Gastroesophageal sphincter (tissue), 4 donors: ENCODE results near the gene GALNTL6. TPM values are rescaled to one million over a fixed set of nuclear protein-coding genes. Genes with fewer than 3 reads are reported as not detected.

Experiments used
- ATAC-seq: fragments of 150-250 bp; one replicate; pipeline ENCODE4 v1.9.1; 2016; ENCODE audit warnings: mild to moderate bottlenecking, moderate library complexity
- H3K27ac ChIP-seq, 4 donors: fragments of 200-600 bp; sonication (generic) in 3 of 4; 1 replicate in 3 of 4; 2 replicates in 1 of 4; pipeline ENCODE4 v1.5.1; 2016 to 2019
- H3K27me3 ChIP-seq: fragments of 200-600 bp; sonication (generic); one replicate; pipeline ENCODE4 v1.5.1; 2019
- H3K36me3 ChIP-seq, 2 donors: fragments of 200-600 bp; sonication (generic); one replicate each; pipeline ENCODE4 v1.5.1; 2019; ENCODE audit warnings: control low read depth in 1 of 2
- H3K4me1 ChIP-seq, 3 donors: fragments of 200-600 bp; sonication (generic); 1 replicate in 2 of 3; 2 replicates in 1 of 3; pipeline ENCODE4 v1.5.1; 2016 to 2019; ENCODE audit warnings: control low read depth in 2 of 3
- H3K4me3 ChIP-seq, 2 donors: fragments of 200-600 bp; sonication (generic); one replicate each; pipeline ENCODE4 v1.5.1; 2019; ENCODE audit warnings: mild to moderate bottlenecking in 1 of 2, moderate library complexity in 1 of 2
- H3K9me3 ChIP-seq, 3 donors: fragments of 200-600 bp; sonication (generic); one replicate each; pipeline ENCODE4 v1.5.1; 2017 to 2019; ENCODE audit warnings: control low read depth in 2 of 3
- EP300 ChIP-seq: sonication (generic); formaldehyde crosslinking; IDR thresholded peaks from one replicate; pipeline ENCODE4 v1.6.1; 2017; ENCODE audit warnings: antibody characterized with exemption, mild to moderate bottlenecking
- POLR2A ChIP-seq, 2 donors: fragments of 450-650 bp; IDR thresholded peaks; one replicate each; pipeline ENCODE4 v1.6.1; 2017; ENCODE audit warnings: antibody characterized with exemption in 2 of 2, mild to moderate bottlenecking in 2 of 2, moderate library complexity in 1 of 2
- POLR2AphosphoS5 ChIP-seq: sonication (generic); formaldehyde crosslinking; IDR thresholded peaks from one replicate; pipeline ENCODE4 v1.6.1; 2017; ENCODE audit warnings: antibody characterized with exemption
- WGBS, 2 donors: methylation state at CpG; one replicate each; pipeline ENCODE4 v1.1.5; 2018; ENCODE audit warnings: low coverage in 1 of 2; 5-methylcytosine and 5-hydroxymethylcytosine counted together
- total RNA-seq, 4 donors: library from RNA; depleted of rRNA; stranded (reverse); fragments of >200 nt; gene quantifications; one replicate each; pipeline ENCODE4 v1.1.0, GENCODE V29; 2016
- TF ChIP-seq, protein P1 (sequence below), 4 experiments: fragments of 200-600 bp in 2 of 4; fragments of 450-650 bp in 2 of 4; sonication (generic) in 1 of 4; IDR thresholded peaks; one replicate each; pipeline ENCODE4 v1.5.1; 2017 to 2019; ENCODE audit warnings: antibody characterized with exemption in 4 of 4, mild to moderate bottlenecking in 2 of 4, moderate library complexity in 2 of 4

The GALNTL6 gene
- total RNA-seq, 4 donors from 2014 or later, result not detected

DNA sequence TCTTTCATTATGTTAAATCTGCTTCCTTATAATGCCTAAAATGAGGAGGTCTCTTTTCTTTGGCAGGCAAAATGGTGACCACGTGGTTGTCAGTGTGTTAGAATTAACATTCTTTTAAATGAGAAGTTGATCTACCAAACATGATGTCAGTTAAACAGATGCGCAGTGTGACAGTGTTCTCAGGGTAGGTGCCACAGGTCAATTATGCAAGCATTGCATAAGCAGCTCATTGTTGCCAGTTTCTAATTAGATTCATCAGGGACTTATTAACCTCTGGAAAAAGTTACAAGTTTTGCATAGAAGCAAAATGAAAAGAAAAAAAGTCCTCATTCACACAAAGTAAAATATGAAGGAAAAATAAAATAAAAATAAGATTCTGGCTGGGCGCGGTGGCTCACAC is 1031.4 kb downstream of the GALNTL6 start:
- H3K27ac ChIP-seq, result no peak overlapping the region
- H3K9me3 ChIP-seq, result no peaks in the 10 kb centered on the region
- no peak overlapping the region for H3K4me3 ChIP-seq
- no peaks in the 10 kb centered on the region for H3K36me3 ChIP-seq
- peaks cover 0 to 7% (median 0%) of the 10 kb centered on the region in 3 donors for H3K4me1 ChIP-seq
- 87 to 100% methylated on average over 2 to 4 of the region's 4 CpGs for WGBS, 2 donors
- TF ChIP-seq, protein P1, sequence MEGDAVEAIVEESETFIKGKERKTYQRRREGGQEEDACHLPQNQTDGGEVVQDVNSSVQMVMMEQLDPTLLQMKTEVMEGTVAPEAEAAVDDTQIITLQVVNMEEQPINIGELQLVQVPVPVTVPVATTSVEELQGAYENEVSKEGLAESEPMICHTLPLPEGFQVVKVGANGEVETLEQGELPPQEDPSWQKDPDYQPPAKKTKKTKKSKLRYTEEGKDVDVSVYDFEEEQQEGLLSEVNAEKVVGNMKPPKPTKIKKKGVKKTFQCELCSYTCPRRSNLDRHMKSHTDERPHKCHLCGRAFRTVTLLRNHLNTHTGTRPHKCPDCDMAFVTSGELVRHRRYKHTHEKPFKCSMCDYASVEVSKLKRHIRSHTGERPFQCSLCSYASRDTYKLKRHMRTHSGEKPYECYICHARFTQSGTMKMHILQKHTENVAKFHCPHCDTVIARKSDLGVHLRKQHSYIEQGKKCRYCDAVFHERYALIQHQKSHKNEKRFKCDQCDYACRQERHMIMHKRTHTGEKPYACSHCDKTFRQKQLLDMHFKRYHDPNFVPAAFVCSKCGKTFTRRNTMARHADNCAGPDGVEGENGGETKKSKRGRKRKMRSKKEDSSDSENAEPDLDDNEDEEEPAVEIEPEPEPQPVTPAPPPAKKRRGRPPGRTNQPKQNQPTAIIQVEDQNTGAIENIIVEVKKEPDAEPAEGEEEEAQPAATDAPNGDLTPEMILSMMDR (IDR thresholded peaks at IDR 0.05), result no peak
- TF ChIP-seq POLR2AphosphoS5, result no peak
- no peak for TF ChIP-seq EP300
- no peak for TF ChIP-seq POLR2A (IDR thresholded peaks at IDR 0.05)
- no peaks in the 10 kb centered on the region for H3K27me3 ChIP-seq
- ATAC-seq, result no peak

DNA sequence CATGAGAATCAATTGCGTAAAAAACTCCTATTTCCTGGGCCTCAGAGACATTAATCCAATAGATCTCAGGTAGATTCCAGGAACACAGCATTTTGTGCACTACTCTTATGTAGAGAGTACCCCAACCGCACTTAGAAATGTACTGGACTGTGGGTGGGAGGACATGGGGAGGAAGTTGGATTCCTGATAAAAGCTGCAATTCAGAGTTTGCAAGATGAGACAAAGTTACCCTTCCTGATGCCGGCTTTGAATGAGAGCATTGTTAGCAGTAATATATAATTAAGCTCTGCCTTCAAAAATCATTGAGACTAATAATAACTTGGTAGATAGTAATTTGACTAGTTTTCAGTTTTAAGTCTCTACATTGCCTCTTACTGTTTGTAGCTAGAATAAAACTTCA is 1032.1 kb downstream of the GALNTL6 start:
- Histone ChIP-seq H3K4me3 (no peak overlapping the region), H3K4me1 (no peaks in the 10 kb centered on the region), H3K27ac (no peak overlapping the region), H3K36me3 (no peaks in the 10 kb centered on the region), H3K9me3 (no peaks in the 10 kb centered on the region), H3K27me3 (no peaks in the 10 kb centered on the region)
- ATAC-seq, result no peak
- TF ChIP-seq, protein P1 (IDR thresholded peaks at IDR 0.05), result no peak
- no peak for TF ChIP-seq POLR2AphosphoS5
- no peak for TF ChIP-seq POLR2A (IDR thresholded peaks at IDR 0.05)
- TF ChIP-seq EP300, result no peak
- 77 to 90% methylated on average over 3 of the region's 3 CpGs for WGBS, 2 donors

DNA sequence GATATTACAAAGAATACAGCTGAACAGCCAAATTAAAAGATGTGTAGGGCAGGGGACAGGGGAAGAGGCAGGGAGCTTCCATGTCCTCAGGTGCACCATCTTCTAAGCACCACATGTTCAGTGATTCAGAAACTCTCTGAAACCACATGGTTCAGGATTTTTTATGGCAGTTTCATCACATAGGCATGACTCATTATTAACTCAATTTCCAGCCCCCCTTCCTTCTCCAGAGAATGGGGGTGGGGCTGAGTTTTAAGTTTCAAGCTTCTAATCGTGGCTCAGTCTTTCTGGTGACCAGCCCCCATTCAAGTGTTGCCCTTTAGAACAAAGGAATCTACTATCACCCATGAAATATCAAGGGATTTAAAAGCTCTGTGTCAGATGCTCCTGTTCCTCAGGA is 1037.6 kb downstream of the GALNTL6 start:
- 56% methylated on average over 1 of the region's 1 CpG; no CpG with 5 or more reads in 1 of the 2 donors for WGBS, 2 donors
- H3K4me1 ChIP-seq, result no peaks in the 10 kb centered on the region

DNA sequence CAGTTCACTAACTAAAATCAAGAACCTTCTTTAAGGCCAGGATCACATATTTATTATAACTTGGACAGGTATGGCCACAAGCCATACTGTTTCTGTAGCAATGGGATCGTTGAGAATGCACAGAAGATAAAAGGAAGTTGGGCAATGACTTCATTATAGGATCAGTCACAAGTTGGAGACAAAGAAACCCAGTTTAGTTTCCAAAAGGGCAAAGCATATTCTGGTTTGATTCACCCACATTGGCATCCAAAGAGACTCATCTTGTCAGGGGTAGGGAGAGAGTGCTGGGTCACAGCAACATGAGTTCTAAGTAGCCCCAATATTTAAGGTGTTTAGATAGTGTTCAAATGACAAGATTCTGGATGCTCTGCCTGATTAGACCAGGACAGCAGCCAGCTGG is 1038.3 kb downstream of the GALNTL6 start:
- no peak overlapping the region for H3K27ac ChIP-seq
- no peaks in the 10 kb centered on the region for H3K36me3 ChIP-seq
- no peaks in the 10 kb centered on the region for H3K4me1 ChIP-seq
- H3K4me3 ChIP-seq, result no peak overlapping the region
- 31 to 45% methylated on average over 1 of the region's 1 CpG for WGBS, 2 donors
- no peak for ATAC-seq
- H3K27me3 ChIP-seq, result no peaks in the 10 kb centered on the region
- TF ChIP-seq, protein P1 (IDR thresholded peaks at IDR 0.05), result no peak
- no peak for TF ChIP-seq POLR2A (IDR thresholded peaks at IDR 0.05)
- no peaks in the 10 kb centered on the region for H3K9me3 ChIP-seq

More for the DNA sequence above, 1037.6 kb downstream of the GALNTL6 start:
- H3K27ac ChIP-seq, result no peak overlapping the region
- H3K27me3 ChIP-seq, result no peaks in the 10 kb centered on the region
- ATAC-seq, result no peak
- H3K36me3 ChIP-seq, result no peaks in the 10 kb centered on the region
- H3K9me3 ChIP-seq, result no peaks in the 10 kb centered on the region
- no peak overlapping the region for H3K4me3 ChIP-seq
- no peak for TF ChIP-seq POLR2AphosphoS5
- TF ChIP-seq POLR2A (IDR thresholded peaks at IDR 0.05), result no peak
- no peak for TF ChIP-seq EP300
- TF ChIP-seq, protein P1 (IDR thresholded peaks at IDR 0.05), result no peak

DNA sequence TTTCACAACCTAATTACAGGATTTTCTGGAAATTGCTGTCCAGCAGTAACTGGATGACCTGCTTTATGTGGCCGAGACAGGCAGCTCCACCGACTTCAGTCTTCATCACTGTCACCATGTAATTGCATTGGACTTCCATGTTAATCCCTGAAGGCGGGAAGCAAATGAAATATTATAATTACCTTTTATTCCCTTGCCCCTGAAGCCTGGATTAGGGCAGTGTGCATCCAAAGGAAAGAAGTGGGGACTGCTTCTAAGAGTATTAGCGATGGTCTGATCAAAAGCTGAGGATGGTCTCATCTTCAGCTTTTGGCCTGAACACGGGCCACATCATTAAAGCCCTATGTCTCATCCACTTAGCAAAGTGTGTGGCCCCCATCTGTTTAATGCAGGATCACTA is 1043.8 kb downstream of the GALNTL6 start:
- Histone ChIP-seq H3K27ac (no peak overlapping the region), H3K36me3 (no peaks in the 10 kb centered on the region), H3K27me3 (no peaks in the 10 kb centered on the region), H3K9me3 (no peaks in the 10 kb centered on the region), H3K4me3 (no peak overlapping the region), H3K4me1 (no peaks in the 10 kb centered on the region)
- WGBS, 2 donors, result 83 to 98% methylated on average over 5 of the region's 5 CpGs
- TF ChIP-seq, protein P1 (IDR thresholded peaks at IDR 0.05), result no peak
- no peak for TF ChIP-seq POLR2AphosphoS5
- TF ChIP-seq POLR2A (IDR thresholded peaks at IDR 0.05), result no peak
- no peak for TF ChIP-seq EP300
- no peak for ATAC-seq
